ENCODE results near the gene SLC25A39. TPM values are rescaled to one million over a fixed set of nuclear protein-coding genes. Genes with fewer than 3 reads are reported as not detected.

The SLC25A39 gene
- total RNA-seq, 1 experiment from 2014 or later = 164 TPM

GRCh38 chr17:44335968-44336367 lies 11.3 kb upstream of the SLC25A39 start:
- H2AFZ ChIP-seq = no peak overlapping the region
- no peak overlapping the region for H3K4me2 ChIP-seq
- H3F3A ChIP-seq (ENCODE audit: insufficient read depth, low read depth) = peaks cover 19% of the 10 kb centered on the region; the same call in 1 of the 2 replicates
- H4K20me1 ChIP-seq (ENCODE audit: insufficient read depth) = no peaks in the 10 kb centered on the region
- peaks cover 27% of the 10 kb centered on the region for H3K4me1 ChIP-seq (replicated peaks; ENCODE audit: insufficient read depth)
- ChIA-PET CTCF (interaction anchor here (0.7 kb wide), 2 partner anchors 264 to 455 kb away, joined by 8 to 16 read pairs; no protein-coding TSS in a partner anchor), POLR2A (ENCODE audit: unreplicated experiment) (interaction anchor here (0.6 kb wide), 1 partner anchor 530 kb away, joined by 6 read pairs; no protein-coding TSS in a partner anchor)
- no peak overlapping the region for H3K27ac ChIP-seq
- no peaks in the 10 kb centered on the region for H3K79me2 ChIP-seq (ENCODE audit: low read depth)
- TF ChIP-seq EZH2 (IDR thresholded peaks at IDR 0.05; ENCODE audit: low read depth) (no peak), CTCF (conservative IDR thresholded peaks at IDR 0.05) (no peak)
- no peak for DNase-seq
- no peaks in the 10 kb centered on the region for H3K9me2 ChIP-seq (ENCODE audit: insufficient read depth)
- H3K9me3 ChIP-seq (ENCODE audit: insufficient read depth, low read depth) = no peaks in the 10 kb centered on the region
- no peak overlapping the region for H3K4me3 ChIP-seq
- no TSS peak for BruUV-seq (replicated peaks)
- intact Hi-C loops (cut with micrococcal nuclease; ENCODE audit: unreplicated experiment) = no loop called here
- H3K27me3 ChIP-seq (ENCODE audit: insufficient read depth, low read depth) = no peaks in the 10 kb centered on the region
- H3K36me3 ChIP-seq (ENCODE audit: low read depth) = no peaks in the 10 kb centered on the region

DNA sequence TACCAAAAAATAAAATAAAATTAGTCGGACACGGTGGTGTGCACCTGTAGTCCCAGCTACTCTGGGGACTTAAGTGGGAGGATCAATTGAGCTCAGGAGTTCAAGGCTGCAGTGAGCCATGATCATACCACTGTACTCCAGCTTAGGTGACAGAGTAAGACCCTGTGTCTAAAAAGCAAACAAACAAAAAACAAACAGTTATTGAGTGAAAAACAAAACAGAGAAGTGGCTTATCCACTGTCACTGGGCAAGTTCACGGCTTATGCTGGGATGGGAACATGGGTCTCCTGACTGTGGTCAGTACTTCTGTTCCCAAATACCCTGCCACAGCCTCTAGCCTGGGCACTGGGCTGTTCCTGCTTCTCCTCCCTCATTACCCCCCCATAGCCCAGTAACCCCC lies 10.9 kb upstream of the SLC25A39 start:
- Histone ChIP-seq H3K4me1 (replicated peaks; ENCODE audit: insufficient read depth) (peaks cover 24% of the 10 kb centered on the region), H3K27ac (no peak overlapping the region), H2AFZ (no peak overlapping the region), H3F3A (ENCODE audit: insufficient read depth, low read depth) (peaks cover 16% of the 10 kb centered on the region; the same call in 1 of the 2 replicates), H3K4me2 (no peak overlapping the region), H4K20me1 (ENCODE audit: insufficient read depth) (no peaks in the 10 kb centered on the region), H3K9me3 (ENCODE audit: insufficient read depth, low read depth) (no peaks in the 10 kb centered on the region), H3K79me2 (ENCODE audit: low read depth) (no peaks in the 10 kb centered on the region), H3K27me3 (ENCODE audit: insufficient read depth, low read depth) (no peaks in the 10 kb centered on the region), H3K9me2 (ENCODE audit: insufficient read depth) (no peaks in the 10 kb centered on the region), H3K4me3 (no peak overlapping the region), H3K36me3 (ENCODE audit: low read depth) (no peaks in the 10 kb centered on the region)
- ChIA-PET CTCF (interaction anchor here (0.7 kb wide), 2 partner anchors 263 to 455 kb away, joined by 8 to 16 read pairs; no protein-coding TSS in a partner anchor), POLR2A (ENCODE audit: unreplicated experiment) (interaction anchor here (0.6 kb wide), 1 partner anchor 530 kb away, joined by 6 read pairs; no protein-coding TSS in a partner anchor)
- TF ChIP-seq EZH2 (IDR thresholded peaks at IDR 0.05; ENCODE audit: low read depth) (no peak), CTCF (conservative IDR thresholded peaks at IDR 0.05) (no peak)
- no peak for DNase-seq
- intact Hi-C loops (cut with micrococcal nuclease; ENCODE audit: unreplicated experiment) = no loop called here
- no TSS peak for BruUV-seq (replicated peaks)

DNA sequence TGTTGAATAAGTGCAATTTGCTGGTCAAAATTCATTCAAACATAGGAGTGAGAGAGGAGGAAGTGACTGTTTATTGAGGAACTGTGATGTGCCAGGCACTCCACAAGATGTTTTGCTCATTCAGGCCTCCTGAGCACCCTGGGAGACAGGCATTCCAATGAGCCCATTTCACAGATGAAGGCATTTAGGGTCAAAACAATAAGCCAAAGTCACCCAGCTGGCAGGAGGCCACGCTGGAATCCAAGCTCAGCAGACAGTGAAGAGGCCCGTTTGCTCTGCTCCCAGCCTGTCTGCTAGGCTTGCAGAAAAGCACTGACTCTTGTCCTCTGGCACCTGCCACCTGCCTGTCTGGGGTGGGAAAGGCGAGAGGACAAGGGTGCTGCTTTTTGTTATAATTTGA lies 10.1 kb upstream of the SLC25A39 start:
- Histone ChIP-seq H2AFZ (no peak overlapping the region), H3K36me3 (ENCODE audit: low read depth) (no peaks in the 10 kb centered on the region), H3K4me3 (no peak overlapping the region), H4K20me1 (ENCODE audit: insufficient read depth) (no peaks in the 10 kb centered on the region), H3K27me3 (ENCODE audit: insufficient read depth, low read depth) (no peaks in the 10 kb centered on the region), H3K9me2 (ENCODE audit: insufficient read depth) (no peaks in the 10 kb centered on the region), H3K27ac (no peak overlapping the region), H3K79me2 (ENCODE audit: low read depth) (no peaks in the 10 kb centered on the region), H3K4me1 (replicated peaks; ENCODE audit: insufficient read depth) (peaks cover 15% of the 10 kb centered on the region), H3K9me3 (ENCODE audit: insufficient read depth, low read depth) (no peaks in the 10 kb centered on the region), H3K4me2 (no peak overlapping the region), H3F3A (ENCODE audit: insufficient read depth, low read depth) (peaks cover 9% of the 10 kb centered on the region; the same call in 1 of the 2 replicates)
- TF ChIP-seq CTCF (conservative IDR thresholded peaks at IDR 0.05) = no peak
- no peak for TF ChIP-seq EZH2 (IDR thresholded peaks at IDR 0.05; ENCODE audit: low read depth)
- CTCF ChIA-PET = no interaction called here
- intact Hi-C loops (cut with micrococcal nuclease; ENCODE audit: unreplicated experiment) = loop anchor here (5.0 kb wide), 1 partner anchor 392 kb away; the partner anchor contains the start of gene PPY
- DNase-seq = no peak
- POLR2A ChIA-PET (ENCODE audit: unreplicated experiment) = no interaction called here
- no TSS peak for BruUV-seq (replicated peaks)

Measured in PC-9 (cell line).